GM23338 (cell line): ENCODE measurements around the gene WDR70. TPM values are rescaled to one million over a fixed set of nuclear protein-coding genes. Genes with fewer than 3 reads are reported as not detected.

ENCODE experiments used
- ATAC-seq: fragments of 200-7000 bp; cut with Tn5 transposase; 3 replicates; pipeline ENCODE4 v1.9.1; 2020
- DNase-seq: peaks from one replicate; pipeline ENCODE4 v3.0.0-alpha.2; 2015; ENCODE audit warnings: low spot score
- H2AFZ ChIP-seq: fragments of 200-600 bp; sonication (generic); 2 replicates; pipeline ENCODE4 v1.8.0; 2016; ENCODE audit warnings: antibody characterized with exemption, mild to moderate bottlenecking, moderate library complexity
- H3F3A ChIP-seq: fragments of 200-600 bp; sonication (generic); replicated peaks from 2 replicates; pipeline ENCODE4 v1.8.0; 2017; ENCODE audit warnings: antibody characterized with exemption, mixed run types, low read depth
- H3K27ac ChIP-seq: fragments of 200-600 bp; sonication (generic); 2 replicates; pipeline ENCODE4 v1.6.1; 2016; ENCODE audit warnings: low read depth
- H3K27me3 ChIP-seq: fragments of 200-600 bp; sonication (generic); 2 replicates; pipeline ENCODE4 v1.8.0; 2016; ENCODE audit warnings: mild to moderate bottlenecking, mixed run types, moderate library complexity; ENCODE audit not compliant: insufficient read depth
- H3K36me3 ChIP-seq: fragments of 200-600 bp; sonication (generic); 2 replicates; pipeline ENCODE4 v1.8.0; 2016; ENCODE audit warnings: mild to moderate bottlenecking; ENCODE audit not compliant: insufficient read depth
- H3K4me1 ChIP-seq: fragments of 200-600 bp; sonication (generic); 2 replicates; pipeline ENCODE4 v1.8.0; 2016; ENCODE audit warnings: mild to moderate bottlenecking, moderate library complexity; ENCODE audit not compliant: insufficient read depth
- H3K4me2 ChIP-seq: fragments of 200-600 bp; sonication (generic); 2 replicates; pipeline ENCODE4 v1.7.1; 2017; ENCODE audit warnings: mixed run types
- H3K4me3 ChIP-seq: fragments of 200-600 bp; sonication (generic); 2 replicates; pipeline ENCODE4 v1.6.1; 2016; ENCODE audit warnings: mixed run types
- H3K79me2 ChIP-seq: fragments of 200-600 bp; sonication (generic); replicated peaks from 2 replicates; pipeline ENCODE4 v1.8.0; 2017; ENCODE audit warnings: mild to moderate bottlenecking; ENCODE audit not compliant: insufficient read depth
- H3K9me2 ChIP-seq: fragments of 200-600 bp; sonication (generic); 2 replicates; pipeline ENCODE4 v1.8.0; 2017; ENCODE audit not compliant: insufficient read depth
- H4K20me1 ChIP-seq: fragments of 200-600 bp; sonication (generic); replicated peaks from 2 replicates; pipeline ENCODE4 v1.8.0; 2017; ENCODE audit warnings: mild to moderate bottlenecking; ENCODE audit not compliant: insufficient read depth
- H3K27ac Mint-ChIP-seq: 2 replicates; pipeline ENCODE4 v1.8.0; 2020; ENCODE audit warnings: inconsistent platforms, mild to moderate bottlenecking, moderate library complexity, mixed read lengths
- H3K27me3 Mint-ChIP-seq: 3 replicates; pipeline ENCODE4 v1.8.0; 2022; ENCODE audit warnings: low read depth, mild to moderate bottlenecking, moderate library complexity, mixed read lengths, inconsistent platforms; ENCODE audit not compliant: insufficient read depth, poor library complexity
- H3K36me3 Mint-ChIP-seq: 3 replicates; pipeline ENCODE4 v1.8.0; 2021; ENCODE audit warnings: low read depth, mild to moderate bottlenecking, inconsistent platforms, moderate library complexity, mixed read lengths
- H3K4me1 Mint-ChIP-seq: 3 replicates; pipeline ENCODE4 v1.8.0; 2020; ENCODE audit warnings: mild to moderate bottlenecking, inconsistent platforms, mixed read lengths
- H3K4me3 Mint-ChIP-seq: 3 replicates; pipeline ENCODE4 v1.8.0; 2021; ENCODE audit warnings: moderate library complexity, mild to moderate bottlenecking, inconsistent platforms, mixed read lengths
- H3K9me3 Mint-ChIP-seq: 3 replicates; pipeline ENCODE4 v1.8.0; 2020; ENCODE audit warnings: moderate library complexity, mild to moderate bottlenecking, inconsistent platforms, mixed read lengths
- CREB1 ChIP-seq: fragments of 250-450 bp; sonication (Bioruptor Pico); IDR thresholded peaks from 2 replicates; pipeline ENCODE4 v1.5.0; 2020; ENCODE audit warnings: low read depth, mild to moderate bottlenecking, moderate library complexity
- EZH2 ChIP-seq: fragments of 200-600 bp; sonication (generic); IDR thresholded peaks from one replicate; pipeline ENCODE4 v1.8.0; 2017; ENCODE audit warnings: antibody characterized with exemption, mild to moderate bottlenecking, low read depth; ENCODE audit not compliant: unreplicated experiment
- EZH2phosphoT487 ChIP-seq: fragments of 200-600 bp; sonication (generic); IDR thresholded peaks from one replicate; pipeline ENCODE4 v1.8.1; 2018; ENCODE audit warnings: antibody characterized with exemption; ENCODE audit not compliant: unreplicated experiment
- JUNB ChIP-seq: IDR thresholded peaks from one replicate; pipeline ENCODE4 v1.6.1; 2016; ENCODE audit warnings: antibody characterized with exemption; ENCODE audit not compliant: unreplicated experiment
- NANOG ChIP-seq: IDR thresholded peaks from 2 replicates; pipeline ENCODE4 v1.6.1; 2016; ENCODE audit warnings: antibody characterized with exemption, borderline replicate concordance
- POLR2AphosphoS5 ChIP-seq: IDR thresholded peaks from 2 replicates; pipeline ENCODE4 v1.6.1; 2016; ENCODE audit warnings: antibody characterized with exemption, low read depth
- STAT1 ChIP-seq: IDR thresholded peaks from one replicate; pipeline ENCODE4 v1.6.1; 2016; ENCODE audit warnings: antibody characterized with exemption; ENCODE audit not compliant: unreplicated experiment
- ZNF114 ChIP-seq: fragments of 250-450 bp; sonication (Bioruptor Pico); IDR thresholded peaks from 2 replicates; pipeline ENCODE4 v1.5.0; 2020; ENCODE audit warnings: mild to moderate bottlenecking, moderate library complexity
- ZNF331 ChIP-seq: fragments of 250-450 bp; sonication (Bioruptor Pico); IDR thresholded peaks from 2 replicates; pipeline ENCODE4 v1.5.0; 2020; ENCODE audit warnings: low read depth, mild to moderate bottlenecking, moderate library complexity
- polyA plus RNA-seq: library from polyadenylated mRNA; unstranded; fragments of >200 nt; fragmentation: Nextera tagmentation; extraction: Ambion mirVana; gene quantifications from 2 replicates; pipeline ENCODE4 v1.2.1, GENCODE V29; 2016
- total RNA-seq: library from RNA; depleted of rRNA; stranded (reverse); fragments of >200 nt; shearing (Covaris generic); gene quantifications from 2 replicates; pipeline ENCODE4 v1.2.3, GENCODE V29; 2014
- TF ChIP-seq, protein P1 (sequence below): IDR thresholded peaks from 2 replicates; pipeline ENCODE4 v1.6.1; 2016; ENCODE audit warnings: antibody characterized with exemption
- TF ChIP-seq, protein P2 (sequence below): fragments of 250-450 bp; sonication (Bioruptor Pico); IDR thresholded peaks from 2 replicates; pipeline ENCODE4 v1.5.0; 2020; ENCODE audit warnings: mild to moderate bottlenecking, moderate library complexity
- TF ChIP-seq, protein P3 (sequence below), 2 experiments: fragments of 200-600 bp in 1 of 2; sonication (generic) in 1 of 2; conservative IDR thresholded peaks; 2 replicates each; pipeline versions ENCODE4 v1.5.1 to v1.6.1; 2016 to 2017; ENCODE audit warnings: antibody characterized with exemption in 2 of 2, low read depth in 2 of 2, mild to moderate bottlenecking in 2 of 2, moderate library complexity in 1 of 2
- TF ChIP-seq, protein P4 (sequence below): IDR thresholded peaks from one replicate; pipeline ENCODE4 v1.6.1; 2018; ENCODE audit warnings: antibody characterized with exemption; ENCODE audit not compliant: unreplicated experiment

WDR70 gene
- total and polyA plus RNA-seq, 2 experiments from 2014 or later = 34.9 to 86.7 TPM

- no peaks in the 10 kb centered on the region for H4K20me1 ChIP-seq
- no peaks in the 10 kb centered on the region; the same call in 2 of the 3 replicates for H3K9me3 Mint-ChIP-seq
These were observed 376.5 kb downstream of the WDR70 start for GRCh38 chr5:37755581-37755980.

More at GRCh38 chr5:37755581-37755980, 376.5 kb downstream of the WDR70 start:
- Histone ChIP-seq H3K79me2 (no peaks in the 10 kb centered on the region), H3K4me3 (no peak overlapping the region), H2AFZ (no peak overlapping the region), H3F3A (no peaks in the 10 kb centered on the region), H3K27me3 (no peaks in the 10 kb centered on the region), H3K36me3 (no peaks in the 10 kb centered on the region), H3K4me2 (no peak overlapping the region), H3K27ac (no peak overlapping the region), H3K9me2 (peaks cover 1% of the 10 kb centered on the region; the same call in 1 of the 2 replicates), H3K4me1 (no peaks in the 10 kb centered on the region)
- ATAC-seq (no peak), DNase-seq (no peak)
- no peak overlapping the region for H3K4me3 Mint-ChIP-seq
- H3K36me3 Mint-ChIP-seq = no peaks in the 10 kb centered on the region; the same call in 2 of the 3 replicates
- H3K4me1 Mint-ChIP-seq = no peaks in the 10 kb centered on the region
- no peak for TF ChIP-seq POLR2AphosphoS5
- TF ChIP-seq, protein P1, sequence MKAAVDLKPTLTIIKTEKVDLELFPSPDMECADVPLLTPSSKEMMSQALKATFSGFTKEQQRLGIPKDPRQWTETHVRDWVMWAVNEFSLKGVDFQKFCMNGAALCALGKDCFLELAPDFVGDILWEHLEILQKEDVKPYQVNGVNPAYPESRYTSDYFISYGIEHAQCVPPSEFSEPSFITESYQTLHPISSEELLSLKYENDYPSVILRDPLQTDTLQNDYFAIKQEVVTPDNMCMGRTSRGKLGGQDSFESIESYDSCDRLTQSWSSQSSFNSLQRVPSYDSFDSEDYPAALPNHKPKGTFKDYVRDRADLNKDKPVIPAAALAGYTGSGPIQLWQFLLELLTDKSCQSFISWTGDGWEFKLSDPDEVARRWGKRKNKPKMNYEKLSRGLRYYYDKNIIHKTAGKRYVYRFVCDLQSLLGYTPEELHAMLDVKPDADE = no peak
- TF ChIP-seq JUNB = no peak
- TF ChIP-seq, protein P2, sequence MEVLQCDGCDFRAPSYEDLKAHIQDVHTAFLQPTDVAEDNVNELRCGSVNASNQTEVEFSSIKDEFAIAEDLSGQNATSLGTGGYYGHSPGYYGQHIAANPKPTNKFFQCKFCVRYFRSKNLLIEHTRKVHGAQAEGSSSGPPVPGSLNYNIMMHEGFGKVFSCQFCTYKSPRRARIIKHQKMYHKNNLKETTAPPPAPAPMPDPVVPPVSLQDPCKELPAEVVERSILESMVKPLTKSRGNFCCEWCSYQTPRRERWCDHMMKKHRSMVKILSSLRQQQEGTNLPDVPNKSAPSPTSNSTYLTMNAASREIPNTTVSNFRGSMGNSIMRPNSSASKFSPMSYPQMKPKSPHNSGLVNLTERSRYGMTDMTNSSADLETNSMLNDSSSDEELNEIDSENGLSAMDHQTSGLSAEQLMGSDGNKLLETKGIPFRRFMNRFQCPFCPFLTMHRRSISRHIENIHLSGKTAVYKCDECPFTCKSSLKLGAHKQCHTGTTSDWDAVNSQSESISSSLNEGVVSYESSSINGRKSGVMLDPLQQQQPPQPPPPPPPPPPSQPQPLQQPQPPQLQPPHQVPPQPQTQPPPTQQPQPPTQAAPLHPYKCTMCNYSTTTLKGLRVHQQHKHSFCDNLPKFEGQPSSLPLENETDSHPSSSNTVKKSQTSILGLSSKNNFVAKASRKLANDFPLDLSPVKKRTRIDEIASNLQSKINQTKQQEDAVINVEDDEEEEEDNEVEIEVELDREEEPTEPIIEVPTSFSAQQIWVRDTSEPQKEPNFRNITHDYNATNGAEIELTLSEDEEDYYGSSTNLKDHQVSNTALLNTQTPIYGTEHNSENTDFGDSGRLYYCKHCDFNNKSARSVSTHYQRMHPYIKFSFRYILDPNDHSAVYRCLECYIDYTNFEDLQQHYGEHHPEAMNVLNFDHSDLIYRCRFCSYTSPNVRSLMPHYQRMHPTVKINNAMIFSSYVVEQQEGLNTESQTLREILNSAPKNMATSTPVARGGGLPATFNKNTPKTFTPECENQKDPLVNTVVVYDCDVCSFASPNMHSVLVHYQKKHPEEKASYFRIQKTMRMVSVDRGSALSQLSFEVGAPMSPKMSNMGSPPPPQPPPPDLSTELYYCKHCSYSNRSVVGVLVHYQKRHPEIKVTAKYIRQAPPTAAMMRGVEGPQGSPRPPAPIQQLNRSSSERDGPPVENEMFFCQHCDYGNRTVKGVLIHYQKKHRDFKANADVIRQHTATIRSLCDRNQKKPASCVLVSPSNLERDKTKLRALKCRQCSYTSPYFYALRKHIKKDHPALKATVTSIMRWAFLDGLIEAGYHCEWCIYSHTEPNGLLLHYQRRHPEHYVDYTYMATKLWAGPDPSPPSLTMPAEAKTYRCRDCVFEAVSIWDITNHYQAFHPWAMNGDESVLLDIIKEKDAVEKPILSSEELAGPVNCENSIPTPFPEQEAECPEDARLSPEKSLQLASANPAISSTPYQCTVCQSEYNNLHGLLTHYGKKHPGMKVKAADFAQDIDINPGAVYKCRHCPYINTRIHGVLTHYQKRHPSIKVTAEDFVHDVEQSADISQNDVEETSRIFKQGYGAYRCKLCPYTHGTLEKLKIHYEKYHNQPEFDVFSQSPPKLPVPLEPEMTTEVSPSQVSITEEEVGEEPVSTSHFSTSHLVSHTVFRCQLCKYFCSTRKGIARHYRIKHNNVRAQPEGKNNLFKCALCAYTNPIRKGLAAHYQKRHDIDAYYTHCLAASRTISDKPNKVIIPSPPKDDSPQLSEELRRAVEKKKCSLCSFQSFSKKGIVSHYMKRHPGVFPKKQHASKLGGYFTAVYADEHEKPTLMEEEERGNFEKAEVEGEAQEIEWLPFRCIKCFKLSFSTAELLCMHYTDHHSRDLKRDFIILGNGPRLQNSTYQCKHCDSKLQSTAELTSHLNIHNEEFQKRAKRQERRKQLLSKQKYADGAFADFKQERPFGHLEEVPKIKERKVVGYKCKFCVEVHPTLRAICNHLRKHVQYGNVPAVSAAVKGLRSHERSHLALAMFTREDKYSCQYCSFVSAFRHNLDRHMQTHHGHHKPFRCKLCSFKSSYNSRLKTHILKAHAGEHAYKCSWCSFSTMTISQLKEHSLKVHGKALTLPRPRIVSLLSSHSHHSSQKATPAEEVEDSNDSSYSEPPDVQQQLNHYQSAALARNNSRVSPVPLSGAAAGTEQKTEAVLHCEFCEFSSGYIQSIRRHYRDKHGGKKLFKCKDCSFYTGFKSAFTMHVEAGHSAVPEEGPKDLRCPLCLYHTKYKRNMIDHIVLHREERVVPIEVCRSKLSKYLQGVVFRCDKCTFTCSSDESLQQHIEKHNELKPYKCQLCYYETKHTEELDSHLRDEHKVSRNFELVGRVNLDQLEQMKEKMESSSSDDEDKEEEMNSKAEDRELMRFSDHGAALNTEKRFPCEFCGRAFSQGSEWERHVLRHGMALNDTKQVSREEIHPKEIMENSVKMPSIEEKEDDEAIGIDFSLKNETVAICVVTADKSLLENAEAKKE (CRISPR knock-in tag) = no peak
- no peak for TF ChIP-seq ZNF114
- TF ChIP-seq, protein P3, sequence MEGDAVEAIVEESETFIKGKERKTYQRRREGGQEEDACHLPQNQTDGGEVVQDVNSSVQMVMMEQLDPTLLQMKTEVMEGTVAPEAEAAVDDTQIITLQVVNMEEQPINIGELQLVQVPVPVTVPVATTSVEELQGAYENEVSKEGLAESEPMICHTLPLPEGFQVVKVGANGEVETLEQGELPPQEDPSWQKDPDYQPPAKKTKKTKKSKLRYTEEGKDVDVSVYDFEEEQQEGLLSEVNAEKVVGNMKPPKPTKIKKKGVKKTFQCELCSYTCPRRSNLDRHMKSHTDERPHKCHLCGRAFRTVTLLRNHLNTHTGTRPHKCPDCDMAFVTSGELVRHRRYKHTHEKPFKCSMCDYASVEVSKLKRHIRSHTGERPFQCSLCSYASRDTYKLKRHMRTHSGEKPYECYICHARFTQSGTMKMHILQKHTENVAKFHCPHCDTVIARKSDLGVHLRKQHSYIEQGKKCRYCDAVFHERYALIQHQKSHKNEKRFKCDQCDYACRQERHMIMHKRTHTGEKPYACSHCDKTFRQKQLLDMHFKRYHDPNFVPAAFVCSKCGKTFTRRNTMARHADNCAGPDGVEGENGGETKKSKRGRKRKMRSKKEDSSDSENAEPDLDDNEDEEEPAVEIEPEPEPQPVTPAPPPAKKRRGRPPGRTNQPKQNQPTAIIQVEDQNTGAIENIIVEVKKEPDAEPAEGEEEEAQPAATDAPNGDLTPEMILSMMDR (conservative IDR thresholded peaks at IDR 0.05; ENCODE audit: low read depth in 2 of 2) = no peak
- no peak for TF ChIP-seq NANOG
- TF ChIP-seq EZH2phosphoT487 = no peak
- no peak for TF ChIP-seq CREB1 (CRISPR knock-in tag)
- no peak for TF ChIP-seq EZH2
- TF ChIP-seq STAT1 = no peak
- no peak for TF ChIP-seq ZNF331
- TF ChIP-seq, protein P4, sequence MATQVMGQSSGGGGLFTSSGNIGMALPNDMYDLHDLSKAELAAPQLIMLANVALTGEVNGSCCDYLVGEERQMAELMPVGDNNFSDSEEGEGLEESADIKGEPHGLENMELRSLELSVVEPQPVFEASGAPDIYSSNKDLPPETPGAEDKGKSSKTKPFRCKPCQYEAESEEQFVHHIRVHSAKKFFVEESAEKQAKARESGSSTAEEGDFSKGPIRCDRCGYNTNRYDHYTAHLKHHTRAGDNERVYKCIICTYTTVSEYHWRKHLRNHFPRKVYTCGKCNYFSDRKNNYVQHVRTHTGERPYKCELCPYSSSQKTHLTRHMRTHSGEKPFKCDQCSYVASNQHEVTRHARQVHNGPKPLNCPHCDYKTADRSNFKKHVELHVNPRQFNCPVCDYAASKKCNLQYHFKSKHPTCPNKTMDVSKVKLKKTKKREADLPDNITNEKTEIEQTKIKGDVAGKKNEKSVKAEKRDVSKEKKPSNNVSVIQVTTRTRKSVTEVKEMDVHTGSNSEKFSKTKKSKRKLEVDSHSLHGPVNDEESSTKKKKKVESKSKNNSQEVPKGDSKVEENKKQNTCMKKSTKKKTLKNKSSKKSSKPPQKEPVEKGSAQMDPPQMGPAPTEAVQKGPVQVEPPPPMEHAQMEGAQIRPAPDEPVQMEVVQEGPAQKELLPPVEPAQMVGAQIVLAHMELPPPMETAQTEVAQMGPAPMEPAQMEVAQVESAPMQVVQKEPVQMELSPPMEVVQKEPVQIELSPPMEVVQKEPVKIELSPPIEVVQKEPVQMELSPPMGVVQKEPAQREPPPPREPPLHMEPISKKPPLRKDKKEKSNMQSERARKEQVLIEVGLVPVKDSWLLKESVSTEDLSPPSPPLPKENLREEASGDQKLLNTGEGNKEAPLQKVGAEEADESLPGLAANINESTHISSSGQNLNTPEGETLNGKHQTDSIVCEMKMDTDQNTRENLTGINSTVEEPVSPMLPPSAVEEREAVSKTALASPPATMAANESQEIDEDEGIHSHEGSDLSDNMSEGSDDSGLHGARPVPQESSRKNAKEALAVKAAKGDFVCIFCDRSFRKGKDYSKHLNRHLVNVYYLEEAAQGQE = no peak
- no peak overlapping the region for H3K27ac Mint-ChIP-seq
- H3K27me3 Mint-ChIP-seq = no peaks in the 10 kb centered on the region
